Progenitor cell of endocrine pancreas (in vitro differentiated cells): ENCODE measurements around the gene AIPL1. TPM values are rescaled to one million over a fixed set of nuclear protein-coding genes. Genes with fewer than 3 reads are reported as not detected.

ENCODE experiments used
- DNase-seq: peaks from one replicate; pipeline ENCODE4 v3.0.0; 2021; ENCODE audit warnings: low spot score; ENCODE audit not compliant: unreplicated experiment
- H3K27ac Mint-ChIP-seq: 2 replicates; pipeline ENCODE4 v1.8.0; 2021; ENCODE audit warnings: mild to moderate bottlenecking, moderate library complexity, mixed read lengths
- H3K27me3 Mint-ChIP-seq: 2 replicates; pipeline ENCODE4 v1.8.0; 2021; ENCODE audit warnings: mixed read lengths
- H3K36me3 Mint-ChIP-seq: 2 replicates; pipeline ENCODE4 v1.8.0; 2022; ENCODE audit warnings: mixed read lengths; ENCODE audit not compliant: insufficient read depth
- H3K4me1 Mint-ChIP-seq: 2 replicates; pipeline ENCODE4 v1.8.0; 2021; ENCODE audit warnings: low read depth, mixed read lengths
- H3K4me3 Mint-ChIP-seq: 2 replicates; pipeline ENCODE4 v1.8.0; 2021; ENCODE audit warnings: low read depth, mild to moderate bottlenecking, moderate library complexity, mixed read lengths
- H3K9me3 Mint-ChIP-seq: 2 replicates; pipeline ENCODE4 v1.8.0; 2021; ENCODE audit warnings: low read depth, mixed read lengths
- total RNA-seq: library from RNA; stranded (reverse); gene quantifications from 2 replicates; pipeline ENCODE4 v1.2.1, GENCODE V29; 2021
- TF ChIP-seq, protein P1 (sequence below): fragments of 200-600 bp; sonication (generic); IDR thresholded peaks from one replicate; pipeline ENCODE4 v1.5.0; 2021; ENCODE audit warnings: antibody characterized with exemption, mild to moderate bottlenecking; ENCODE audit not compliant: unreplicated experiment

AIPL1 gene
- total RNA-seq, 1 donor from 2014 or later: not detected

DNA sequence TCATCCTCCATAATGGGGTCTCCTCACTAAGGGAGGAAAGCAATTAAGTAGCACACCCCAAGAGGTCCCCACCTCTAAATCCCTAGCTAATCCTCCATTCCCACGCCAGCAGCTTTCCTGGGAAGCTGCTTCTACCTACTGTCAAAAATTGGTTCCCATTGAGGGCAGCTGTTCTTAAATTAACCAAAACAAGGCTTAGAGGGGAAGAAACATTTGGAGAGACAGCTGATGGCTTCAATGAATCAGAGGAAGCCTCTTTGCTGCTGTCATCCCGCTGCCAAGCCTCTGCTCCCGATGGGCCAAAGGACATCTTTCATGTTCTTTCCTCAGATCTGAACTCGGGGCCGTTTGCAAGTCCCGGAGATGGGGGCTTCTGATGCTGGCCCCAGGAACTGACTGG, 26.6 kb downstream of the AIPL1 start:
- no peak overlapping the region for H3K4me3 Mint-ChIP-seq
- no peak for DNase-seq
- peaks cover 5% of the 10 kb centered on the region for H3K27me3 Mint-ChIP-seq
- TF ChIP-seq, protein P1, sequence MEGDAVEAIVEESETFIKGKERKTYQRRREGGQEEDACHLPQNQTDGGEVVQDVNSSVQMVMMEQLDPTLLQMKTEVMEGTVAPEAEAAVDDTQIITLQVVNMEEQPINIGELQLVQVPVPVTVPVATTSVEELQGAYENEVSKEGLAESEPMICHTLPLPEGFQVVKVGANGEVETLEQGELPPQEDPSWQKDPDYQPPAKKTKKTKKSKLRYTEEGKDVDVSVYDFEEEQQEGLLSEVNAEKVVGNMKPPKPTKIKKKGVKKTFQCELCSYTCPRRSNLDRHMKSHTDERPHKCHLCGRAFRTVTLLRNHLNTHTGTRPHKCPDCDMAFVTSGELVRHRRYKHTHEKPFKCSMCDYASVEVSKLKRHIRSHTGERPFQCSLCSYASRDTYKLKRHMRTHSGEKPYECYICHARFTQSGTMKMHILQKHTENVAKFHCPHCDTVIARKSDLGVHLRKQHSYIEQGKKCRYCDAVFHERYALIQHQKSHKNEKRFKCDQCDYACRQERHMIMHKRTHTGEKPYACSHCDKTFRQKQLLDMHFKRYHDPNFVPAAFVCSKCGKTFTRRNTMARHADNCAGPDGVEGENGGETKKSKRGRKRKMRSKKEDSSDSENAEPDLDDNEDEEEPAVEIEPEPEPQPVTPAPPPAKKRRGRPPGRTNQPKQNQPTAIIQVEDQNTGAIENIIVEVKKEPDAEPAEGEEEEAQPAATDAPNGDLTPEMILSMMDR: no peak
- H3K4me1 Mint-ChIP-seq: no peaks in the 10 kb centered on the region
- H3K9me3 Mint-ChIP-seq: no peaks in the 10 kb centered on the region
- H3K36me3 Mint-ChIP-seq: no peaks in the 10 kb centered on the region
- no peak overlapping the region for H3K27ac Mint-ChIP-seq

GRCh38 chr17:6402258-6402657, 32.7 kb downstream of the AIPL1 start:
- peaks cover 8% of the 10 kb centered on the region for H3K9me3 Mint-ChIP-seq

DNA sequence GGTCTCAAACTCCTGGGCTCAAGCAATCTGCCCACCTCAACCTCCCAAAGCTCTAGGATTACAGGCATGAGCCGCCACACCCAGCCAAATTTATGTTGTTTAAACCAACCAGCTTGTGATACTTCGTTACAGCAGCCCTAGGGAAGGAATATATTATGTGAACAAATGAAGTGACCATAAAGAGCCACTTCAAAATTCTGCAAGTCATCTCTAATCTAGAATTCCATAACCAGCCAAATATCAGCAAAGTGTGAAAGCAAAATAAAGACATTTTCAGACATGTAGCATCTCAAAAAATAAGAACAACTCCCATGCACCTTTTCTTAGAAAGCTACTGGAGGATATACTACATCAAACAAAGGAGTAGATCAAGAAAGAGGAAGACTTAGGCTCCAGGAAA, 36.0 kb downstream of the AIPL1 start:
- Mint-ChIP-seq H3K4me1 (peaks cover 12% of the 10 kb centered on the region), H3K27me3 (peaks cover 11% of the 10 kb centered on the region), H3K36me3 (no peaks in the 10 kb centered on the region), H3K9me3 (peaks cover 8% of the 10 kb centered on the region), H3K4me3 (no peak overlapping the region), H3K27ac (no peak overlapping the region)
- DNase-seq: no peak
- TF ChIP-seq, protein P1: no peak

More at GRCh38 chr17:6402258-6402657, 32.7 kb downstream of the AIPL1 start:
- Mint-ChIP-seq H3K27ac (no peak overlapping the region), H3K4me3 (no peak overlapping the region), H3K27me3 (peaks cover 11% of the 10 kb centered on the region), H3K36me3 (no peaks in the 10 kb centered on the region), H3K4me1 (no peaks in the 10 kb centered on the region)
- DNase-seq: no peak
- TF ChIP-seq, protein P1: no peak

- Mint-ChIP-seq H3K27me3 (no peaks in the 10 kb centered on the region), H3K27ac (no peak overlapping the region), H3K4me3 (peak overlapping the region; percentile 29), H3K9me3 (peaks cover 6% of the 10 kb centered on the region), H3K4me1 (peaks cover 26% of the 10 kb centered on the region), H3K36me3 (no peaks in the 10 kb centered on the region)
- no peak for DNase-seq
- TF ChIP-seq, protein P1: no peak
Measured at GRCh38 chr17:6394055-6394606, 40.8 kb downstream of the AIPL1 start.

- TF ChIP-seq, protein P1: no peak
- H3K36me3 Mint-ChIP-seq: no peaks in the 10 kb centered on the region
- peaks cover 26% of the 10 kb centered on the region for H3K4me1 Mint-ChIP-seq
- peak overlapping the region; percentile 3 for H3K27ac Mint-ChIP-seq
- H3K4me3 Mint-ChIP-seq: no peak overlapping the region
- H3K27me3 Mint-ChIP-seq: no peaks in the 10 kb centered on the region
- DNase-seq: no peak
- H3K9me3 Mint-ChIP-seq: peaks cover 3% of the 10 kb centered on the region
Measured at GRCh38 chr17:6393351-6393952, 41.5 kb downstream of the AIPL1 start.
